ENCODE data around the gene GUSB.

DNA sequence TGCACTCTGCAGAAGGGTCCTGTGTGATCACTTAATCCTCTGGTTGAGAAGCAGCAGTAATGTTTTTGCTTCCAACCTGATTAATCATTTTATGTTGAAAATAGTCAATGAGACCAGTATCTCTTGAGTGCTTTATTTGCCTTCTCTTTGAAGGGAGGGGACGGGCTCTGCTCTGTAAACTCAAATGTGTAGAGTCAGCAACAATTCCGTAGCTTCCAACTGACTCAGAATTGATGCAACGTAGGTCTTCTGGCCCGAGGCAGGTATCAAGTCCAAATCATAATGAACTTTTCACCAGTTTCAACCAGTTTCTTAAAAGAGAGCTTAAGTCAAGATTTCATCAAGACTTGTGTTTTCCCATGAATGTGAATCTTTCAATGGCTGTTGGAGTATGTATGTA, 26.3 kb downstream of the GUSB start:
- TF ChIP-seq CTCF (conservative IDR thresholded peaks at IDR 0.05 in 1 of 2, IDR thresholded peaks at IDR 0.05 in 1 of 2; ENCODE audit: extremely low read depth in 1 of 2, insufficient read depth in 1 of 2, low read depth in 1 of 2, low read length in 2 of 2): no peak
- no peak for TF ChIP-seq EZH2 (IDR thresholded peaks at IDR 0.05; ENCODE audit: borderline replicate concordance, low read length)
